ENCODE data around the gene TTLL9.

Gene TTLL9

DNA sequence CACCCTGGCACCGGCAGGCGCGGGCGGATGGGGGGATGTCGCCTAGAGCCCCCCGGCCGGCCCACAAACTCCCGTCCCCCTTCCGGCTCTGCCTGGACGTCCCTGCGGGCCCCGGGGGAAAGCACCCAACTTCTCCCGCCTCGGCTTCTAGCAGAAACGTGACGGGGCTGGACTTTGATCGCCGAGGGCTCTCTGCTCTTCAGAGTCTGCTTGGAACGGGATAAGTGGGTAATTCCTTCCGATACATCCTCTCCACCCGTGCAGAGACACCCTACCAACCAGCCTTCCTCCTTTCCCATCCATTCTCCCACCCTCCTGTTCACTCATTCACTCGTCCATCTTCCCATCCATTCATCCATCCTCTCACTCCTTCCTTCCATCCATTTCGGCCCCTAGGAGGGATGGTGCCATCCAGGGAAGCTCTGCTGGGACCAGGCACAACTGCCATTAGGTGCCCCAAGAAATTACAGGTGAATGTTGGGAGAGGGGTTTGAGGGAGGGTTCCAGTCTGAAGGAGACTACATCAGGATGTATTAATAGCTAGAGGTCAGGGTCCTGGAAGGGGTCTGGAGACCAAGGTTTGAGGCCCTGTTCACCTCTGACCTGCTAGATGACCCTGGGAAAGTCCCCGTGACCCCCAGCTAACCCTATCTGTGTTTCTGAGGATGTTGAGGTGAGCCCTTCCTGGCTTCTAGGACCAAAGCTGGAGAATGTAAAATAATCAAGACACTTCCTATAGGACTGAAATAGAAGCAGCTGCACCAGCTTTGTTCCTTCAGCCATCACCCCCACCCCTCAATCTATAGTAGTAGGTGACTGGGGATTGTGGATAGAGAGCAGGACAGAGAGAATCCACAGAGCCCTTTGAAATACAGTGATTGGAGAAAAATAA lies 538 bp downstream of the TTLL9 start:
- Histone ChIP-seq H3K27me3 (ENCODE audit: insufficient read depth, poor library complexity, severe bottlenecking) (peaks cover 27% of the 10 kb centered on the region), H3K4me3 (replicated peaks; ENCODE audit: insufficient read depth, low read length) (no peak overlapping the region; the same call in 1 of the 2 replicates), H3K27ac (replicated peaks) (no peak overlapping the region)
- no peak for TF ChIP-seq POLR2AphosphoS5 (IDR thresholded peaks at IDR 0.05; ENCODE audit: low read depth)
- TF ChIP-seq, protein P1, sequence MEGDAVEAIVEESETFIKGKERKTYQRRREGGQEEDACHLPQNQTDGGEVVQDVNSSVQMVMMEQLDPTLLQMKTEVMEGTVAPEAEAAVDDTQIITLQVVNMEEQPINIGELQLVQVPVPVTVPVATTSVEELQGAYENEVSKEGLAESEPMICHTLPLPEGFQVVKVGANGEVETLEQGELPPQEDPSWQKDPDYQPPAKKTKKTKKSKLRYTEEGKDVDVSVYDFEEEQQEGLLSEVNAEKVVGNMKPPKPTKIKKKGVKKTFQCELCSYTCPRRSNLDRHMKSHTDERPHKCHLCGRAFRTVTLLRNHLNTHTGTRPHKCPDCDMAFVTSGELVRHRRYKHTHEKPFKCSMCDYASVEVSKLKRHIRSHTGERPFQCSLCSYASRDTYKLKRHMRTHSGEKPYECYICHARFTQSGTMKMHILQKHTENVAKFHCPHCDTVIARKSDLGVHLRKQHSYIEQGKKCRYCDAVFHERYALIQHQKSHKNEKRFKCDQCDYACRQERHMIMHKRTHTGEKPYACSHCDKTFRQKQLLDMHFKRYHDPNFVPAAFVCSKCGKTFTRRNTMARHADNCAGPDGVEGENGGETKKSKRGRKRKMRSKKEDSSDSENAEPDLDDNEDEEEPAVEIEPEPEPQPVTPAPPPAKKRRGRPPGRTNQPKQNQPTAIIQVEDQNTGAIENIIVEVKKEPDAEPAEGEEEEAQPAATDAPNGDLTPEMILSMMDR (IDR thresholded peaks at IDR 0.05; ENCODE audit: insufficient read depth, low read length): no peak
- DNase-seq (ENCODE audit: low read depth in 1 of 2, low spot score in 1 of 2): no peak

- Histone ChIP-seq H3K4me3 (replicated peaks; ENCODE audit: insufficient read depth, low read length) (no peak overlapping the region), H3K27me3 (ENCODE audit: insufficient read depth, poor library complexity, severe bottlenecking) (peaks cover 27% of the 10 kb centered on the region), H3K27ac (replicated peaks) (no peak overlapping the region)
- no peak for DNase-seq (ENCODE audit: low read depth in 1 of 2, low spot score in 1 of 2)
- TF ChIP-seq, protein P1 (IDR thresholded peaks at IDR 0.05; ENCODE audit: insufficient read depth, low read length): no peak
- TF ChIP-seq SPI1 (IDR thresholded peaks at IDR 0.05; ENCODE audit: borderline replicate concordance, low read depth) (no peak), POLR2AphosphoS5 (IDR thresholded peaks at IDR 0.05; ENCODE audit: low read depth) (no peak), GABPA (IDR thresholded peaks at IDR 0.05; ENCODE audit: low read depth) (no peak)
- TF ChIP-seq, protein P2, sequence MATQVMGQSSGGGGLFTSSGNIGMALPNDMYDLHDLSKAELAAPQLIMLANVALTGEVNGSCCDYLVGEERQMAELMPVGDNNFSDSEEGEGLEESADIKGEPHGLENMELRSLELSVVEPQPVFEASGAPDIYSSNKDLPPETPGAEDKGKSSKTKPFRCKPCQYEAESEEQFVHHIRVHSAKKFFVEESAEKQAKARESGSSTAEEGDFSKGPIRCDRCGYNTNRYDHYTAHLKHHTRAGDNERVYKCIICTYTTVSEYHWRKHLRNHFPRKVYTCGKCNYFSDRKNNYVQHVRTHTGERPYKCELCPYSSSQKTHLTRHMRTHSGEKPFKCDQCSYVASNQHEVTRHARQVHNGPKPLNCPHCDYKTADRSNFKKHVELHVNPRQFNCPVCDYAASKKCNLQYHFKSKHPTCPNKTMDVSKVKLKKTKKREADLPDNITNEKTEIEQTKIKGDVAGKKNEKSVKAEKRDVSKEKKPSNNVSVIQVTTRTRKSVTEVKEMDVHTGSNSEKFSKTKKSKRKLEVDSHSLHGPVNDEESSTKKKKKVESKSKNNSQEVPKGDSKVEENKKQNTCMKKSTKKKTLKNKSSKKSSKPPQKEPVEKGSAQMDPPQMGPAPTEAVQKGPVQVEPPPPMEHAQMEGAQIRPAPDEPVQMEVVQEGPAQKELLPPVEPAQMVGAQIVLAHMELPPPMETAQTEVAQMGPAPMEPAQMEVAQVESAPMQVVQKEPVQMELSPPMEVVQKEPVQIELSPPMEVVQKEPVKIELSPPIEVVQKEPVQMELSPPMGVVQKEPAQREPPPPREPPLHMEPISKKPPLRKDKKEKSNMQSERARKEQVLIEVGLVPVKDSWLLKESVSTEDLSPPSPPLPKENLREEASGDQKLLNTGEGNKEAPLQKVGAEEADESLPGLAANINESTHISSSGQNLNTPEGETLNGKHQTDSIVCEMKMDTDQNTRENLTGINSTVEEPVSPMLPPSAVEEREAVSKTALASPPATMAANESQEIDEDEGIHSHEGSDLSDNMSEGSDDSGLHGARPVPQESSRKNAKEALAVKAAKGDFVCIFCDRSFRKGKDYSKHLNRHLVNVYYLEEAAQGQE (IDR thresholded peaks at IDR 0.05; ENCODE audit: insufficient replicate concordance, low read depth): no peak
Observed at GRCh38 chr20:31871618-31871954, 1.2 kb downstream of the TTLL9 start.

GRCh38 chr20:31872406-31872805 lies 2.0 kb downstream of the TTLL9 start:
- H3K27me3 ChIP-seq (ENCODE audit: insufficient read depth, poor library complexity, severe bottlenecking): peaks cover 27% of the 10 kb centered on the region
- no peak for DNase-seq (ENCODE audit: low read depth in 1 of 2, low spot score in 1 of 2)
- no peak for TF ChIP-seq POLR2AphosphoS5 (IDR thresholded peaks at IDR 0.05; ENCODE audit: low read depth)
- TF ChIP-seq SPI1 (IDR thresholded peaks at IDR 0.05; ENCODE audit: borderline replicate concordance, low read depth): no peak
- TF ChIP-seq, protein P2 (IDR thresholded peaks at IDR 0.05; ENCODE audit: insufficient replicate concordance, low read depth): no peak
- TF ChIP-seq, protein P1 (IDR thresholded peaks at IDR 0.05; ENCODE audit: insufficient read depth, low read length): no peak
- TF ChIP-seq GABPA (IDR thresholded peaks at IDR 0.05; ENCODE audit: low read depth): no peak
- no peak overlapping the region for H3K27ac ChIP-seq (replicated peaks)
- H3K4me3 ChIP-seq (replicated peaks; ENCODE audit: insufficient read depth, low read length): no peak overlapping the region

All from HL-60 (cell line).